ENCODE results near the gene TRAPPC3. TPM values are rescaled to one million over a fixed set of nuclear protein-coding genes. Genes with fewer than 3 reads are reported as not detected.

Gene TRAPPC3
- total and polyA plus RNA-seq, 2 donors (not counting 1 experiment from before 2014, with no cell fraction given), result 88.5 to 105 TPM

- no peaks in the 10 kb centered on the region for H3K79me2 ChIP-seq (ENCODE audit: control insufficient read depth, insufficient read depth, low read length)
- no peak overlapping the region for H3K27ac ChIP-seq (ENCODE audit: insufficient read depth, low read length)
- H3K27me3 ChIP-seq (ENCODE audit: control insufficient read depth, insufficient read depth, low read length), result no peaks in the 10 kb centered on the region
- no peak overlapping the region for H2AFZ ChIP-seq (ENCODE audit: low read length)
- H3K9ac ChIP-seq (ENCODE audit: insufficient read depth, low read length), result no peak overlapping the region
- peaks cover 2% of the 10 kb centered on the region for H3K4me1 ChIP-seq (ENCODE audit: control insufficient read depth, extremely low read depth, insufficient read depth, low read length)
- H3K4me2 ChIP-seq (ENCODE audit: extremely low read depth, insufficient read depth, low read length), result no peak overlapping the region
- no peak overlapping the region for H3K4me3 ChIP-seq (replicated peaks in 1 of 4; ENCODE audit: control extremely low read depth in 1 of 4, insufficient read depth in 1 of 4, low read depth in 3 of 4, low read length in 4 of 4)
- no peaks in the 10 kb centered on the region for H3K9me3 ChIP-seq (ENCODE audit: control insufficient read depth, insufficient read depth, low read depth, low read length)
- H4K20me1 ChIP-seq (ENCODE audit: control insufficient read depth, extremely low read depth, insufficient read depth, low read length), result no peaks in the 10 kb centered on the region
- TF ChIP-seq EZH2 (IDR thresholded peaks at IDR 0.05; ENCODE audit: low read length, missing control alignments), result no peak
- TF ChIP-seq, protein P1, sequence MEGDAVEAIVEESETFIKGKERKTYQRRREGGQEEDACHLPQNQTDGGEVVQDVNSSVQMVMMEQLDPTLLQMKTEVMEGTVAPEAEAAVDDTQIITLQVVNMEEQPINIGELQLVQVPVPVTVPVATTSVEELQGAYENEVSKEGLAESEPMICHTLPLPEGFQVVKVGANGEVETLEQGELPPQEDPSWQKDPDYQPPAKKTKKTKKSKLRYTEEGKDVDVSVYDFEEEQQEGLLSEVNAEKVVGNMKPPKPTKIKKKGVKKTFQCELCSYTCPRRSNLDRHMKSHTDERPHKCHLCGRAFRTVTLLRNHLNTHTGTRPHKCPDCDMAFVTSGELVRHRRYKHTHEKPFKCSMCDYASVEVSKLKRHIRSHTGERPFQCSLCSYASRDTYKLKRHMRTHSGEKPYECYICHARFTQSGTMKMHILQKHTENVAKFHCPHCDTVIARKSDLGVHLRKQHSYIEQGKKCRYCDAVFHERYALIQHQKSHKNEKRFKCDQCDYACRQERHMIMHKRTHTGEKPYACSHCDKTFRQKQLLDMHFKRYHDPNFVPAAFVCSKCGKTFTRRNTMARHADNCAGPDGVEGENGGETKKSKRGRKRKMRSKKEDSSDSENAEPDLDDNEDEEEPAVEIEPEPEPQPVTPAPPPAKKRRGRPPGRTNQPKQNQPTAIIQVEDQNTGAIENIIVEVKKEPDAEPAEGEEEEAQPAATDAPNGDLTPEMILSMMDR (conservative IDR thresholded peaks at IDR 0.05 in 1 of 2, IDR thresholded peaks at IDR 0.05 in 1 of 2; ENCODE audit: low read depth in 1 of 2, low read length in 2 of 2), result no peak
- DNase-seq (ENCODE audit: low read depth in 2 of 2), result no peak
- no peaks in the 10 kb centered on the region for H3K36me3 ChIP-seq (ENCODE audit: control insufficient read depth, insufficient read depth, low read length)
Observed at GRCh38 chr1:36101546-36101945, 47.7 kb downstream of the TRAPPC3 start.

- Histone ChIP-seq H3K27me3 (ENCODE audit: control insufficient read depth, insufficient read depth, low read length) (no peaks in the 10 kb centered on the region), H3K27ac (ENCODE audit: insufficient read depth, low read length) (no peak overlapping the region)
- no peak for DNase-seq (ENCODE audit: low read depth in 2 of 2)
Observed at GRCh38 chr1:36100376-36100775, 48.9 kb downstream of the TRAPPC3 start.

DNA sequence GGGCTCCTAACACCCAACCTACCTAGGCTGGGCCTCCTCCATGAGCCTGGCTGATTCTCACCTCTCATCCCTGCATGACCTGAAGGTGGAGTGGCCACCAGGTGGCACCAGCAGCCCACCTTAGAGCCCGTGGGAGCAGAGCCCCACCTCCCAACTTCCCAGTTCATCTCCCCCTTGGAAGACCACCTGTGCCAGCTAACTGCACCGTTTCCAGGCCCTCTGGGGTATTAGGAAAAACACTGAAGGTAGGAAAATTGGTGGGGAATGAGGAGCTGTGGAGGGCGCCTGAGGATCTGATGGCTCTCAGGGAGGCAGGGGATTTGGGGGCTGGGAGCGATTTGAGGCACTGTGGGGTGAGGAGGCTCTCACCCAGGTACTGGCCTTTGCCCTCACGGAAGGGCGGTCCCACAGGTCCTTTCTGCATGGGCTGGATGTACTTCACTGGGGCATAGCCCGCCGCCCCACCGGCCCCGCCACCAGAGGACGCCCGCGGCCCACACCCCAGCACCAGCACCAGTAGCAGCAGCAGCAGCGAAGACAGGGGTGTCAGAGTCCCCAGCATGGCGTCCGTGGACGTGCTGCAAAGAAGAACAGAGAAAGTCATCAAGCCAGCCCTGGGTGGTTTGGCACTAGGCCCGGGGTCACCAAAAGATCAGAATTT is 49.5 kb downstream of the TRAPPC3 start:
- Histone ChIP-seq H3K4me1 (ENCODE audit: control insufficient read depth, extremely low read depth, insufficient read depth, low read length) (peaks cover 2% of the 10 kb centered on the region), H2AFZ (ENCODE audit: low read length) (no peak overlapping the region), H3K36me3 (ENCODE audit: control insufficient read depth, insufficient read depth, low read length) (peaks cover 7% of the 10 kb centered on the region), H3K4me2 (ENCODE audit: extremely low read depth, insufficient read depth, low read length) (no peak overlapping the region), H3K27ac (ENCODE audit: insufficient read depth, low read length) (no peak overlapping the region), H3K9me3 (ENCODE audit: control insufficient read depth, insufficient read depth, low read depth, low read length) (no peaks in the 10 kb centered on the region), H4K20me1 (ENCODE audit: control insufficient read depth, extremely low read depth, insufficient read depth, low read length) (no peaks in the 10 kb centered on the region), H3K9ac (ENCODE audit: insufficient read depth, low read length) (no peak overlapping the region), H3K4me3 (replicated peaks in 1 of 4; ENCODE audit: control extremely low read depth in 1 of 4, insufficient read depth in 1 of 4, low read depth in 3 of 4, low read length in 4 of 4) (no peak overlapping the region), H3K27me3 (ENCODE audit: control insufficient read depth, insufficient read depth, low read length) (no peaks in the 10 kb centered on the region), H3K79me2 (ENCODE audit: control insufficient read depth, insufficient read depth, low read length) (no peaks in the 10 kb centered on the region)
- peak; percentile 63 to 70 for DNase-seq (ENCODE audit: low read depth in 2 of 2)
- TF ChIP-seq, protein P1 (conservative IDR thresholded peaks at IDR 0.05 in 1 of 2, IDR thresholded peaks at IDR 0.05 in 1 of 2; ENCODE audit: low read depth in 1 of 2, low read length in 2 of 2), result peak; percentile 80 to 84
- TF ChIP-seq EZH2 (IDR thresholded peaks at IDR 0.05; ENCODE audit: low read length, missing control alignments), result no peak

More at GRCh38 chr1:36100376-36100775, 48.9 kb downstream of the TRAPPC3 start:
- Histone ChIP-seq H3K4me3 (replicated peaks in 1 of 4; ENCODE audit: control extremely low read depth in 1 of 4, insufficient read depth in 1 of 4, low read depth in 3 of 4, low read length in 4 of 4) (no peak overlapping the region), H3K79me2 (ENCODE audit: control insufficient read depth, insufficient read depth, low read length) (no peaks in the 10 kb centered on the region), H3K9me3 (ENCODE audit: control insufficient read depth, insufficient read depth, low read depth, low read length) (no peaks in the 10 kb centered on the region), H3K4me1 (ENCODE audit: control insufficient read depth, extremely low read depth, insufficient read depth, low read length) (peaks cover 2% of the 10 kb centered on the region), H3K4me2 (ENCODE audit: extremely low read depth, insufficient read depth, low read length) (no peak overlapping the region), H3K9ac (ENCODE audit: insufficient read depth, low read length) (no peak overlapping the region), H4K20me1 (ENCODE audit: control insufficient read depth, extremely low read depth, insufficient read depth, low read length) (no peaks in the 10 kb centered on the region), H3K36me3 (ENCODE audit: control insufficient read depth, insufficient read depth, low read length) (peaks cover 5% of the 10 kb centered on the region), H2AFZ (ENCODE audit: low read length) (no peak overlapping the region)
- TF ChIP-seq, protein P1 (conservative IDR thresholded peaks at IDR 0.05 in 1 of 2, IDR thresholded peaks at IDR 0.05 in 1 of 2; ENCODE audit: low read depth in 1 of 2, low read length in 2 of 2), result no peak
- TF ChIP-seq EZH2 (IDR thresholded peaks at IDR 0.05; ENCODE audit: low read length, missing control alignments), result no peak
